Natural killer cell (primary cell): Measurements from ENCODE around the gene CCNL2. TPM values are rescaled to one million over a fixed set of nuclear protein-coding genes. Genes with fewer than 3 reads are reported as not detected.

ENCODE experiments used
- ATAC-seq, 3 donors: fragments of 150-1000 bp in 2 of 3; fragments of 200-7000 bp in 1 of 3; cut with Tn5 transposase; 1 replicate in 1 of 3; 2 replicates in 2 of 3; pipeline ENCODE4 v1.10.0; 2021; ENCODE audit warnings: mild to moderate bottlenecking in 2 of 3, moderate library complexity in 2 of 3
- DNase-seq, 2 donors: peaks; one replicate each; pipeline versions ENCODE4 v3.0.0 to v3.0.0-alpha.2; 2013 to 2021; ENCODE audit warnings: mixed read lengths in 1 of 2
- H3K27ac ChIP-seq: one replicate; pipeline ENCODE4 v1.5.1; 2013; ENCODE audit warnings: mild to moderate bottlenecking, low read length
- H3K27me3 ChIP-seq: one replicate; pipeline ENCODE4 v1.6.1; 2013; ENCODE audit warnings: low read length; ENCODE audit not compliant: control insufficient read depth, insufficient read depth
- H3K36me3 ChIP-seq: one replicate; pipeline ENCODE4 v1.6.1; 2013; ENCODE audit warnings: low read length; ENCODE audit not compliant: control insufficient read depth, insufficient read depth
- H3K4me1 ChIP-seq: one replicate; pipeline ENCODE4 v1.6.1; 2013; ENCODE audit warnings: low read length; ENCODE audit not compliant: control insufficient read depth, insufficient read depth
- H3K4me3 ChIP-seq: one replicate; pipeline ENCODE4 v1.5.1; 2013; ENCODE audit warnings: low read length
- H3K9me3 ChIP-seq: one replicate; pipeline ENCODE4 v1.6.1; 2013; ENCODE audit warnings: low read length; ENCODE audit not compliant: control insufficient read depth, insufficient read depth
- H3K27ac Mint-ChIP-seq, 2 donors: one replicate each; pipeline ENCODE4 v1.8.0; 2022; ENCODE audit warnings: mild to moderate bottlenecking in 2 of 2, mixed read lengths in 2 of 2, moderate library complexity in 1 of 2
- H3K27me3 Mint-ChIP-seq, 2 donors: one replicate each; pipeline ENCODE4 v1.8.0; 2022; ENCODE audit warnings: low read depth in 2 of 2, mixed read lengths in 2 of 2
- H3K36me3 Mint-ChIP-seq: one replicate; pipeline ENCODE4 v1.8.0; 2022; ENCODE audit warnings: mixed read lengths
- H3K4me1 Mint-ChIP-seq, 2 donors: one replicate each; pipeline ENCODE4 v1.8.0; 2022; ENCODE audit warnings: mixed read lengths in 2 of 2
- H3K4me3 Mint-ChIP-seq: one replicate; pipeline ENCODE4 v1.8.0; 2022; ENCODE audit warnings: mild to moderate bottlenecking, moderate library complexity, mixed read lengths
- H3K9me3 Mint-ChIP-seq, 2 donors: one replicate each; pipeline ENCODE4 v1.8.0; 2022; ENCODE audit warnings: mixed read lengths in 2 of 2
- WGBS: methylation state at CpG from one replicate; pipeline ENCODE4 v1.1.7; 2013; ENCODE audit warnings: missing lambda C conversion rate; ENCODE audit not compliant: insufficient coverage; 5-methylcytosine and 5-hydroxymethylcytosine counted together
- intact Hi-C: fragments of 100-400 bp; cut with micrococcal nuclease; formaldehyde crosslinking; loops from one replicate; pipeline ENCODE4 v1.14.2; 2022
- total RNA-seq, 4 donors: library from RNA; stranded (reverse); fragments of 120-200 nt in 1 of 4; gene quantifications; one replicate each; pipeline versions ENCODE4 v1.2.3 to v1.2.4, GENCODE V29; 2013 to 2022
- TF ChIP-seq, protein P1 (sequence below): fragments of 200-600 bp; IDR thresholded peaks from one replicate; pipeline ENCODE4 v1.8.0; 2022; ENCODE audit warnings: antibody characterized with exemption

CCNL2 gene
- total RNA-seq, 3 donors from 2014 or later (not counting 1 experiment from before 2014, with no cell fraction given), result 253 to 281 (median 274) TPM

- Histone ChIP-seq H3K4me1 (peaks cover 49% of the 10 kb centered on the region), H3K27ac (peak within 1 kb of the TSS; percentile 96), H3K4me3 (peak within 1 kb of the TSS; percentile 80), H3K36me3 (peaks cover 9% of the 10 kb centered on the region), H3K9me3 (no peaks in the 10 kb centered on the region), H3K27me3 (no peaks in the 10 kb centered on the region)
- Mint-ChIP-seq H3K4me3 (peak within 1 kb of the TSS; percentile 97), H3K27me3 (no peaks in the 10 kb centered on the region), H3K4me1 (peaks cover 10 to 27% of the 10 kb centered on the region in 2 donors), H3K36me3 (no peaks in the 10 kb centered on the region), H3K27ac (peak within 1 kb of the TSS; percentile 97 to 98), H3K9me3 (no peaks in the 10 kb centered on the region)
- intact Hi-C loops, result loop anchor here (1.0 to 2.0 kb wide), 3 partner anchors 20 to 32 kb away; partner anchors contain the start of genes CCNL2 and MRPL20
- peak; percentile 76 to 91 (median 81) for ATAC-seq
- peak; percentile 90 to 99 for DNase-seq
- under 1% methylated on average over 85 of the region's 85 CpGs for WGBS
- TF ChIP-seq, protein P1, sequence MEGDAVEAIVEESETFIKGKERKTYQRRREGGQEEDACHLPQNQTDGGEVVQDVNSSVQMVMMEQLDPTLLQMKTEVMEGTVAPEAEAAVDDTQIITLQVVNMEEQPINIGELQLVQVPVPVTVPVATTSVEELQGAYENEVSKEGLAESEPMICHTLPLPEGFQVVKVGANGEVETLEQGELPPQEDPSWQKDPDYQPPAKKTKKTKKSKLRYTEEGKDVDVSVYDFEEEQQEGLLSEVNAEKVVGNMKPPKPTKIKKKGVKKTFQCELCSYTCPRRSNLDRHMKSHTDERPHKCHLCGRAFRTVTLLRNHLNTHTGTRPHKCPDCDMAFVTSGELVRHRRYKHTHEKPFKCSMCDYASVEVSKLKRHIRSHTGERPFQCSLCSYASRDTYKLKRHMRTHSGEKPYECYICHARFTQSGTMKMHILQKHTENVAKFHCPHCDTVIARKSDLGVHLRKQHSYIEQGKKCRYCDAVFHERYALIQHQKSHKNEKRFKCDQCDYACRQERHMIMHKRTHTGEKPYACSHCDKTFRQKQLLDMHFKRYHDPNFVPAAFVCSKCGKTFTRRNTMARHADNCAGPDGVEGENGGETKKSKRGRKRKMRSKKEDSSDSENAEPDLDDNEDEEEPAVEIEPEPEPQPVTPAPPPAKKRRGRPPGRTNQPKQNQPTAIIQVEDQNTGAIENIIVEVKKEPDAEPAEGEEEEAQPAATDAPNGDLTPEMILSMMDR, result no peak
Observed at GRCh38 chr1:1374929-1375662, 24.0 kb downstream of the CCNL2 start, which contains the start of gene AURKAIP1. TSS of gene AURKAIP1 (minus strand) at chr1:1375207. CDS start at chr1:1374756, 451 bp downstream.

GRCh38 chr1:1374589-1374928, 24.6 kb downstream of the CCNL2 start:
- under 1% methylated on average over 24 of the region's 24 CpGs for WGBS
- intact Hi-C loops, result loop anchor here (2.0 kb wide), 2 partner anchors 20 to 32 kb away; partner anchors contain the start of gene MRPL20
- Mint-ChIP-seq H3K27me3 (no peaks in the 10 kb centered on the region), H3K4me1 (peaks cover 10 to 27% of the 10 kb centered on the region in 2 donors), H3K9me3 (no peaks in the 10 kb centered on the region), H3K27ac (peak overlapping the region; percentile 97 to 98), H3K4me3 (peak overlapping the region; percentile 83), H3K36me3 (no peaks in the 10 kb centered on the region)
- H3K36me3 ChIP-seq, result peaks cover 9% of the 10 kb centered on the region
- no peak for DNase-seq
- no peaks in the 10 kb centered on the region for H3K9me3 ChIP-seq
- H3K4me1 ChIP-seq, result peaks cover 49% of the 10 kb centered on the region
- H3K27ac ChIP-seq, result peak overlapping the region; percentile 96
- no peak for ATAC-seq
- no peaks in the 10 kb centered on the region for H3K27me3 ChIP-seq
- H3K4me3 ChIP-seq, result peak overlapping the region; percentile 80
- TF ChIP-seq, protein P1, result no peak

DNA sequence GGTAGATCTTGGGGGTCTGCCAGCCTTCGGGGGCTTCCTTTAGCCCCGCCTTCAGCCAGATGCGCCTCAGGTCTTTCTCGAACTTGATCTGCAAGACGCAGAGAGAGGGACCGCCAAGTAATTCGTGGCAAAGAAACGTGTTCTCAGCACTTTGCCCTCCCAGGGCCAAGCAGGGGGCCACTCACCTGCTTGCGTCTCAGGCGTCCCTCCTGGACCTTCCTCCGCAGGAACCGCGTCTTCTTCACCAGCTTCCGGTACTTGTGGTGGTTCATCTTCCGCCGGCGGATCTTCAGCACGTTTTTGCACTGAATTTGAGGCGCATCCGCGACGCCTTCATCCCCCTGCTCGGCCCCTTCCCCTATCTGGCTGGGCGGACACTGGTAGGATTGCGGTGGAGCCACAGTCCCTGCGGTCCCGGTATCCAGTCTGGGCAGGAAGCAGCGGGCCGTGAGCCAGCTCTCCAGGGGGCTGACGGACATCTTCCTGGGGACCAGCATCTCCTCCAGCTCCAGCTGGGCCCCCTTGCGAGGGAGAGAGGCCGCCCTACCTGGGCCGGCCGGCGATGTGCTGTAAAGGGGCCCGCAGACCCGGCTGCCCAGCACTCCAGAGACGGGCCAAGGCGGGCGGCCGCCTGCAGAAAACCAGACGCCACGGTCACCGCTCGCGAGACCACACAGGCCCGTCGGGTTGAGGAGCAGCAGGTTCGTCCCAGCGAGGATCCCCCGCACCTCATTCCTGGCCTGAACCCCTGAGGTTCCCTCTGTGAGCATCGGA, 25.1 kb downstream of the CCNL2 start:
- Histone ChIP-seq H3K36me3 (peaks cover 9% of the 10 kb centered on the region), H3K9me3 (no peaks in the 10 kb centered on the region), H3K27ac (peak overlapping the region; percentile 96), H3K4me1 (peaks cover 49% of the 10 kb centered on the region), H3K27me3 (no peaks in the 10 kb centered on the region), H3K4me3 (peak overlapping the region; percentile 80)
- no peak for ATAC-seq
- TF ChIP-seq, protein P1, result no peak
- Mint-ChIP-seq H3K36me3 (no peaks in the 10 kb centered on the region), H3K27me3 (no peaks in the 10 kb centered on the region), H3K4me1 (peaks cover 10 to 27% of the 10 kb centered on the region in 2 donors), H3K27ac (peak overlapping the region; percentile 97 to 98), H3K4me3 (peak overlapping the region; percentile 83), H3K9me3 (no peaks in the 10 kb centered on the region)
- WGBS, result 60% methylated on average over 52 of the region's 52 CpGs
- peak in 1 of 2 donors; percentile 29 for DNase-seq
- intact Hi-C loops, result loop anchor here (2.0 kb wide), 2 partner anchors 19 to 33 kb away; partner anchors contain the start of gene MRPL20
